ENCODE results near the gene MERTK. TPM values are rescaled to one million over a fixed set of nuclear protein-coding genes. Genes with fewer than 3 reads are reported as not detected.
"Not testable (repeated sequence)": the region's sequence is repeated elsewhere in the genome, so short reads cannot be mapped to it uniquely, and the experiment has no call there.

MERTK gene
- total RNA-seq, 2 donors from 2014 or later = 22.2 to 43.6 TPM

GRCh38 chr2:111910609-111911277, 12.3 kb downstream of the MERTK start:
- DNase-seq (ENCODE audit: low spot score) = no peak
- TF ChIP-seq CTCF (IDR thresholded peaks at IDR 0.05) = no peak
- TF ChIP-seq POLR2A (IDR thresholded peaks at IDR 0.05) = no peak
- no peak for TF ChIP-seq POLR2AphosphoS5 (IDR thresholded peaks at IDR 0.05)
- H3K9me3 ChIP-seq = no peaks in the 10 kb centered on the region
- peaks cover 18% of the 10 kb centered on the region for H3K4me1 ChIP-seq (replicated peaks)
- H3K27me3 ChIP-seq (replicated peaks; ENCODE audit: insufficient read depth) = no peaks in the 10 kb centered on the region
- no peak overlapping the region for H3K4me3 ChIP-seq
- whole genome bisulfite sequencing = 68% methylated on average over 2 of the region's 2 CpGs
- peak overlapping the region; percentile 43 to 62 for H3K27ac ChIP-seq
- H3K36me3 ChIP-seq = no peaks in the 10 kb centered on the region
- intact Hi-C loops (cut with DNase I) = no loop called here

GRCh38 chr2:111911295-111911977, 13.0 kb downstream of the MERTK start:
- H3K4me3 ChIP-seq; H3K36me3 ChIP-seq; intact Hi-C loops (cut with DNase I); H3K9me3 ChIP-seq; H3K27me3 ChIP-seq (replicated peaks; ENCODE audit: insufficient read depth); DNase-seq (ENCODE audit: low spot score): not testable (repeated sequence)
- H3K27ac ChIP-seq = peak overlapping the region in 1 of 2 donors; percentile 43
- WGBS = 98% methylated on average over 7 of the region's 7 CpGs
- peaks cover 12% of the 10 kb centered on the region for H3K4me1 ChIP-seq (replicated peaks)

- no peak overlapping the region for H3K4me3 ChIP-seq
- 85% methylated on average over 2 of the region's 2 CpGs for whole genome bisulfite sequencing
- DNase-seq (ENCODE audit: low spot score) = no peak
- no peak overlapping the region for H3K27ac ChIP-seq
- H3K9me3 ChIP-seq = no peaks in the 10 kb centered on the region
- intact Hi-C loops (cut with DNase I) = no loop called here
- H3K4me1 ChIP-seq (replicated peaks) = peaks cover 4% of the 10 kb centered on the region
- no peak for TF ChIP-seq POLR2A (IDR thresholded peaks at IDR 0.05)
- TF ChIP-seq POLR2AphosphoS5 (IDR thresholded peaks at IDR 0.05) = no peak
- no peak for TF ChIP-seq CTCF (IDR thresholded peaks at IDR 0.05)
- no peaks in the 10 kb centered on the region for H3K27me3 ChIP-seq (replicated peaks; ENCODE audit: insufficient read depth)
- H3K36me3 ChIP-seq = no peaks in the 10 kb centered on the region
Observed at GRCh38 chr2:111912547-111912946, 14.1 kb downstream of the MERTK start.

- Histone ChIP-seq H3K9me3 (no peaks in the 10 kb centered on the region), H3K36me3 (no peaks in the 10 kb centered on the region), H3K27me3 (replicated peaks; ENCODE audit: insufficient read depth) (no peaks in the 10 kb centered on the region), H3K27ac (no peak overlapping the region), H3K4me3 (no peak overlapping the region), H3K4me1 (replicated peaks) (no peaks in the 10 kb centered on the region)
- DNase-seq (ENCODE audit: low spot score) = no peak
- 97% methylated on average over 3 of the region's 3 CpGs for WGBS
- intact Hi-C loops (cut with DNase I) = no loop called here
- no peak for TF ChIP-seq POLR2AphosphoS5 (IDR thresholded peaks at IDR 0.05)
- TF ChIP-seq CTCF (IDR thresholded peaks at IDR 0.05) = no peak
- no peak for TF ChIP-seq POLR2A (IDR thresholded peaks at IDR 0.05)
Observed at GRCh38 chr2:111917106-111917505, 18.7 kb downstream of the MERTK start.

GRCh38 chr2:111918383-111918806, 20.0 kb downstream of the MERTK start:
- TF ChIP-seq CTCF (IDR thresholded peaks at IDR 0.05) (no peak), POLR2A (IDR thresholded peaks at IDR 0.05) (no peak), POLR2AphosphoS5 (IDR thresholded peaks at IDR 0.05) (no peak)
- Histone ChIP-seq H3K27ac (no peak overlapping the region), H3K4me3 (no peak overlapping the region), H3K36me3 (no peaks in the 10 kb centered on the region), H3K9me3 (no peaks in the 10 kb centered on the region), H3K4me1 (replicated peaks) (no peaks in the 10 kb centered on the region), H3K27me3 (replicated peaks; ENCODE audit: insufficient read depth) (no peaks in the 10 kb centered on the region)
- 74% methylated on average over 1 of the region's 1 CpG for WGBS
- DNase-seq (ENCODE audit: low spot score) = no peak
- intact Hi-C loops (cut with DNase I) = no loop called here
